GM12801 (cell line): ENCODE data around the gene RPAP2.

ENCODE experiments used
- TF ChIP-seq, protein P1 (sequence below): IDR thresholded peaks from one replicate; pipeline ENCODE4 v1.5.1; 2011; ENCODE audit warnings: control low read depth; ENCODE audit not compliant: insufficient read length; ENCODE audit errors: extremely low read depth

RPAP2 gene

DNA sequence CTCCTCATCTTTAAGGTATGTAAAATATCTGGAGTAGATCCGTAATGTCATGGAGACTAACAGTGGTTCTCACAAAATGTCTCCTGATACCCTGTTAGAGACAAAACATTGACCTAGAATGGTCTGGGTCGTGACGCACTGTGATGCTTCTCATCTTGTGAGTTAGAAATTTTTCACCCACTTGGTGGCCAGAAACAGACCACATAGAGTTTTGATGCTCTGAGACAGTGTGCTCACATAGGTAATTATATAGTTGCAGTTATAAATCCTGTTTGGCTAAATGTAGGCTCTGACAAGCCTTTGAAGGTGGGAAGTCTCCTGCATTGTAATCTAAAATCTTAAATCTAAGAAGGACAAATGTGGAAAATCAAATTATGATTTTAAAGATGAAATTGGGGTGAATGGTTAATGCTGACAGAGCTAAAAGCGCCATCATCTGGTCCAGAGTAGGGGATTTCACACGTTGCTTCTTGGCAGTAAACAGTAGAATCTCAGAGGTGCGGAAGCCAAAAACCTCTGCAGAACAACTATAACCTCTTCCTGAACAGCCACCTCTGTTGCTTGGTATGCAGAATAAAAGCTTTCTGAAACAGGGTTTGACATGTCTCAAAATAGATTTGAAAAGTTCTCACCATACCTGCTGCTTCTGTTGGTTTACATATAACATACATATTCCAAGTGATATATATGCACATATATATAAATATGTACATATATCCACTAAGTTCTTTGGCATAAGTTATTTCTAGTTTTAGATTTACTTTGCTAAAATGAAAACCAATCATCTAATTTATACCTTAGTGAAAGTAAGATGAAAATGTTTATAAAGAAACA lies 17.1 kb downstream of the RPAP2 start:
- TF ChIP-seq, protein P1, sequence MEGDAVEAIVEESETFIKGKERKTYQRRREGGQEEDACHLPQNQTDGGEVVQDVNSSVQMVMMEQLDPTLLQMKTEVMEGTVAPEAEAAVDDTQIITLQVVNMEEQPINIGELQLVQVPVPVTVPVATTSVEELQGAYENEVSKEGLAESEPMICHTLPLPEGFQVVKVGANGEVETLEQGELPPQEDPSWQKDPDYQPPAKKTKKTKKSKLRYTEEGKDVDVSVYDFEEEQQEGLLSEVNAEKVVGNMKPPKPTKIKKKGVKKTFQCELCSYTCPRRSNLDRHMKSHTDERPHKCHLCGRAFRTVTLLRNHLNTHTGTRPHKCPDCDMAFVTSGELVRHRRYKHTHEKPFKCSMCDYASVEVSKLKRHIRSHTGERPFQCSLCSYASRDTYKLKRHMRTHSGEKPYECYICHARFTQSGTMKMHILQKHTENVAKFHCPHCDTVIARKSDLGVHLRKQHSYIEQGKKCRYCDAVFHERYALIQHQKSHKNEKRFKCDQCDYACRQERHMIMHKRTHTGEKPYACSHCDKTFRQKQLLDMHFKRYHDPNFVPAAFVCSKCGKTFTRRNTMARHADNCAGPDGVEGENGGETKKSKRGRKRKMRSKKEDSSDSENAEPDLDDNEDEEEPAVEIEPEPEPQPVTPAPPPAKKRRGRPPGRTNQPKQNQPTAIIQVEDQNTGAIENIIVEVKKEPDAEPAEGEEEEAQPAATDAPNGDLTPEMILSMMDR: no peak

DNA sequence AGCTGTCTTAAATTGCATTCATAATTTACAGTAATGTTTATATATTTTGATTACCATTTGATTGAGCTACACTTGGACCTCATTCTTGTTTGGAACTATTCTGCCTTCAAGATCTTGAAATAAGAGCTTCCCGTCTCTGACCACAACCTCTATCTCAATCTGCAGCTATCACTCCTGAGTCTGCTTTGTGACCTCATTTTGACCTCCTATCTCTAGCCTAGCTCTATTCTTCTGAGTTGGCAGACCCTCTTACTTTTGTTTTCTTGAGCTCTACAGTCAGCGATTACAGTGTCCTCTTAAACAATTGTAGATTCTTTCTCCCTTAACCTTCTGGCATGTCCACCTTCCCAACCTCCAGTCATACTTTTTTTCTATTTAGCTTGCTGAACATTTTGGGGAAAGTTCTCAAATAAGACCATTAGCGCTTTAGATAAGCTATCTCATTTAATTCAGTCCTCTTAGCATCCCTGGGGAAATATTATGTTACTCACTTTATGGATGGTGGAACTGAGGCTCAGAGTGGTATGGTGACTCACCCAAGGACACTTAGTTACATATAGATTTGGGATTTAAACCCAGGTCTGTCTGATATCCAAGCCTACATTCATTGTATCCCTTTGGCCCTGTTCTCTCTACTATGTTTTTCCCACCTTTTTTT lies 19.1 kb downstream of the RPAP2 start:
- TF ChIP-seq, protein P1: no peak

DNA sequence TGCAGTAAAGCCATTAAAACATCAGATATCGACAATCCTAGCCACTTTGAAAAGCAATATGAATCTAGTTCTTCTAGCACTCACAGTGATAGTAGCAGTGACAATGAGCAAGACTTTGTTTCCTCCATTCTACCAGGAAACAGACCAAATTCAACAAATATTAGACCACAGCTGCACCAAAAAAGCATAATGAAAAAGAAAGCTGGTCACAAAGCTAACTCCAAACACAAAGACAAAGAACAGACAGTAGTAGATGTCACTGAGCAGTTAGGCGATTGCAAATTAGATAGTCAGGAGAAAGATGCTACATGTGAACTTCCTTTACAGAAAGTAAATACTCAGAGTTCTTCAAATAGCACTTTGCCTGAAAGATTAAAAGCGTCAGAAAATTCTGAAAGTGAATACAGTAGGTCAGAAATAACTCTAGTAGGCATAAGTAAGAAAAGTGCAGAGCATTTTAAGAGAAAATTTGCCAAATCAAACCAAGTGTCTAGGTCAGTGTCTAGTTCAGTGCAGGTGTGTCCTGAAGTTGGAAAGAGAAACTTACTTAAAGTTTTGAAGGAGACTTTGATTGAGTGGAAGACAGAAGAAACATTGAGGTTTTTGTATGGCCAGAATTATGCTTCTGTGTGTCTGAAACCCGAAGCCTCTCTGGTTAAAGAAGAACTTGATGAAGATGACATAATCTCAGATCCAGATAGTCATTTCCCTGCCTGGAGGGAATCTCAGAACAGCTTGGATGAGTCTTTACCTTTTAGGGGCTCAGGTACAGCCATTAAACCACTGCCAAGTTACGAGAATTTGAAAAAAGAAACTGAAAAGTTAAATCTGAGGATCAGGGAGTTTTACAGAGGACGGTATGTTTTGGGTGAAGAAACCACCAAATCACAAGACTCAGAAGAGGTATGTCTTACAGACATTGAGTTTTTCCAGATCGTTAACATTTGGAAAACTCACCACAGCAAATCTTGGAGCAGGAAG lies 24.9 kb downstream of the RPAP2 start:
- TF ChIP-seq, protein P1: no peak

DNA sequence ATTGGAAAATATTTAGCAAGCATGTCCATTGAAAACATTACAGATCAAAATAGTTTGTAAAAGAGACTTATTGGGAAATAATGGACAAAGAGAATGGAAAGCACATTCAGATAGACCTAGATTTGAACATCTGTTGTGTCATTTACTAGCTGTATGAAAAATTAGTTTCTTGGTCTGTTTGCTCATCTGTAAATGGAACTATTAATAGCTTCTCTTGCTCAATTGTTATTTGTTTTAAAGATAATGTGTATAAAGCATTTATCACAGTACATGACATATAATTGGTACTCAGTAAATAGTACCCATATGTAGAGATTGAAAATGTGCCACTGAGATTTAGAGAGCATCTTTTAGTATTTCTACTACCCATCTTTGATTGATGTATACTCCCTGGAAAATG lies 25.9 kb downstream of the RPAP2 start:
- TF ChIP-seq, protein P1: no peak

DNA sequence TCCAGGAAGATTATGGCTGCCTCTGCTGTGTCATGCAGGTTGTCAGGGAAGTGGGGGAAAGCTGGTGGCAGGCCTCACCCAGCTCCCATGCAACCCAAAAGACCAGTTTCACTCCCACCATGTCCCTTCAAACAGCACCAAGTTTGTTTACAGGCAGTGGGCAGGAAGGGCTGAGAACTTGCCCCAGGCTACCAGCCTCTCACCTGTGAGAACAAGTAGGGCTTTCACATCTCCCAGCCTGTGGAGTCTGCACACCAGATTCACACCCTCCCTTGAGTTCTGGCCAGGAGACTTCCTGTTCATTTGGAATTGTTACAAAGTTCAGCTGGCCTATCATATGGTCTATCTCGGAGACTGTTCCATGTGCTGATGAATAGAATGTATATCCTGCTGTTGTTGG lies 27.8 kb downstream of the RPAP2 start:
- TF ChIP-seq, protein P1: no peak

DNA sequence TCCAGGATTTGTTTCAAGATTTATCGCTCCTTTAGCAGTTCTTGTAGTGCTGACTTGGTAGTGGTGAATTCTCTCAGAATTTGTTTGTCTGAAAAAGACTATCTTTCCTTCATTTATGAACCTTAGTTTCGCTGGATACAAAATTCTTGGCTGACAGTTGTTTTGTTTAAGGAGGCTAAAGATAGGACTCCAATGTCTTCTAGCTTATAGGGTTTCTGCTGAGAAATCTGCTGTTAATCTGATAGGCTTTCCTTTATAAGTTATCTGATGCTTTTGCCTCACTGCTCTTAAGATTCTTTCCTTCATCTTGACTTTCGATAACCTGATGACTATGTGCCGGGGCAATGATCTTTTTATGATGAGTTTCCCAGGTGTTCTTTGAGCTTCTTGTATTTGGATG lies 28.9 kb downstream of the RPAP2 start:
- TF ChIP-seq, protein P1: no peak
